ENCODE measurements around the gene PIGX. TPM values are rescaled to one million over a fixed set of nuclear protein-coding genes. Genes with fewer than 3 reads are reported as not detected.

PIGX gene
- total and polyA plus RNA-seq, 8 donors: 4.5 to 12.2 (median 9.5) TPM

DNA sequence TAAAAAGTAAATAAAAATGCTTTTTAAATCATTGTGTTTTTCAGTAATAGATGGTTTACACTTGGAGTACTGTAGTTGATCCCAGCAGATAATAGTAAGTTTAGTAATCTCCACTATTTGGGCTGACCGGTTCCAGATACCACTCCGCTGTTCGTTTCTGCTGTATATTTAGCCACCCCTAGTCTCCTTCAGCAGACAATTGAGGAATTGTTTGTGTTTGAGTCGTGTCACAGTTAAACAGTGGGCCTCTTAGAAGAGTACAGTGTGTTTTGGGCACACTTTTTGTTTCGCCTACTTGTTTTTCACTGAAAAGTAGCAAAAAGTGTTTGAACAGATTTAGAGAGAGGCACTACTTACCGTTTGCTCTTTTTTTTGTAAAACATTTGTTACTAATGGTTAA lies 60.7 kb downstream of the PIGX start:
- H3K4me1 ChIP-seq: peaks cover 0 to 11% (median 5%) of the 10 kb centered on the region in 3 donors
- ATAC-seq (no peak), DNase-seq (no peak), FAIRE-seq (no peak)
- H3K9me3 ChIP-seq: no peaks in the 10 kb centered on the region
- intact Hi-C loops (cut with DNase I): no loop called here
- WGBS, 2 donors: 74 to 81% methylated on average over 6 of the region's 6 CpGs
- no peak overlapping the region for H3K4me3 ChIP-seq
- TF ChIP-seq, protein P1, sequence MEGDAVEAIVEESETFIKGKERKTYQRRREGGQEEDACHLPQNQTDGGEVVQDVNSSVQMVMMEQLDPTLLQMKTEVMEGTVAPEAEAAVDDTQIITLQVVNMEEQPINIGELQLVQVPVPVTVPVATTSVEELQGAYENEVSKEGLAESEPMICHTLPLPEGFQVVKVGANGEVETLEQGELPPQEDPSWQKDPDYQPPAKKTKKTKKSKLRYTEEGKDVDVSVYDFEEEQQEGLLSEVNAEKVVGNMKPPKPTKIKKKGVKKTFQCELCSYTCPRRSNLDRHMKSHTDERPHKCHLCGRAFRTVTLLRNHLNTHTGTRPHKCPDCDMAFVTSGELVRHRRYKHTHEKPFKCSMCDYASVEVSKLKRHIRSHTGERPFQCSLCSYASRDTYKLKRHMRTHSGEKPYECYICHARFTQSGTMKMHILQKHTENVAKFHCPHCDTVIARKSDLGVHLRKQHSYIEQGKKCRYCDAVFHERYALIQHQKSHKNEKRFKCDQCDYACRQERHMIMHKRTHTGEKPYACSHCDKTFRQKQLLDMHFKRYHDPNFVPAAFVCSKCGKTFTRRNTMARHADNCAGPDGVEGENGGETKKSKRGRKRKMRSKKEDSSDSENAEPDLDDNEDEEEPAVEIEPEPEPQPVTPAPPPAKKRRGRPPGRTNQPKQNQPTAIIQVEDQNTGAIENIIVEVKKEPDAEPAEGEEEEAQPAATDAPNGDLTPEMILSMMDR (IDR thresholded peaks at IDR 0.05): no peak
- no peaks in the 10 kb centered on the region for H3K27me3 ChIP-seq
- H3K27ac ChIP-seq: no peak overlapping the region
- H3K36me3 ChIP-seq: no peaks in the 10 kb centered on the region

GRCh38 chr3:196774191-196774820 lies 62.1 kb downstream of the PIGX start:
- no peaks in the 10 kb centered on the region for H3K36me3 ChIP-seq
- 71 to 78% methylated on average over 5 of the region's 5 CpGs for WGBS, 2 donors
- DNase-seq (no peak), FAIRE-seq (no peak), ATAC-seq (peak in 1 of 4 donors; percentile 47)
- no peak overlapping the region for H3K27ac ChIP-seq
- H3K4me3 ChIP-seq: no peak overlapping the region
- H3K9me3 ChIP-seq: no peaks in the 10 kb centered on the region
- TF ChIP-seq, protein P1 (IDR thresholded peaks at IDR 0.05): no peak
- H3K27me3 ChIP-seq: no peaks in the 10 kb centered on the region
- intact Hi-C loops (cut with DNase I): no loop called here
- H3K4me1 ChIP-seq: peaks cover 0 to 11% (median 5%) of the 10 kb centered on the region in 3 donors

DNA sequence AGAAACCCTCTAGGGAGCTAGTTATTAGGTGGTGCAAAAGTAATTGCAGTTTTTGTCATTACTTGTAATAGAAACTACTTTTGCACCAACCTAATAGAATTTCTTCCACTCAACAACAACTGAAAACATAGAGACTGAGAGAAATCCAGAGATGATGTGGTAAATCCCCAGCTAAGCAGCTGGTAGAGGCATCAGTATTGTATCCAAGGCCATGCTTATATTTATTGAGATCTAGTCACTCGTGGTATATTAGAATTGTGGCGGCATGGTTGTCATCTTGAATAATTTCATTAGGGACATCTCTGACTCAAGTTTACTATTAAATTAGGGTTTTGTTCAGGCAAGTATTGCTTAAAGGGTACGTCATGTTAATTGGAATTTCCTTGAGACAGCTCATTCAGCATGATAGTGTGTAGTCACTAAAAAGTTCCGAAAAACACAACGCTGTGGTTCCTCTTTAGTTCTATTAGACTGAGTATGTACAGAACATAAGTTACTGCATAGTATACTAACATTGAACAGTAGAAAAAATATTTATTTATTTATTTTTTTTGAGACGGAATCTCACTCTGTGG lies 62.8 kb downstream of the PIGX start:
- TF ChIP-seq, protein P1 (IDR thresholded peaks at IDR 0.05): no peak
- intact Hi-C loops (cut with DNase I): no loop called here
- Histone ChIP-seq H3K27me3 (no peaks in the 10 kb centered on the region), H3K4me3 (no peak overlapping the region), H3K4me1 (peaks cover 0 to 11% (median 5%) of the 10 kb centered on the region in 3 donors), H3K27ac (no peak overlapping the region), H3K36me3 (no peaks in the 10 kb centered on the region), H3K9me3 (no peaks in the 10 kb centered on the region)
- FAIRE-seq: no peak
- no peak for ATAC-seq
- no peak for DNase-seq
- WGBS, 2 donors: 96 to 97% methylated on average over 6 of the region's 6 CpGs

DNA sequence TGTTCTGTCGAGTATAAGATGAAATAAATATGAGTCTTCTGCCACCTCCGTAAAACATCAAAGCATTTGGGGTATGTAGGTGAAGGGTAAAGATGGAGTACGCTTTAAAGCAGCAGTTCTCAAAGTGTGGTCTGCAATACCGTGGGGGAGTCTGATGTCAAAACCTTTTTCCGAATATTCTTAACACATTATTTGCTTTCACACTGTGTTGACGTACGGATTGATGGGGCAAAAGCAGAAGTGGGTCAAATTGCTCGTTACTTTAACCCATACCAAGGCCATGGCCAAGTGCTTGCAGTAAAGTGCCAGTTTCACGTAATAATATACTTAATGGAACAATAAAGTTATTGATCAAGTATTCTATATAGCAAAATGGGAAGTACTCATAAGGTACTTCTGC lies 63.8 kb downstream of the PIGX start:
- Histone ChIP-seq H3K4me3 (no peak overlapping the region), H3K4me1 (peaks cover 0 to 11% (median 5%) of the 10 kb centered on the region in 3 donors), H3K36me3 (no peaks in the 10 kb centered on the region), H3K27me3 (no peaks in the 10 kb centered on the region), H3K27ac (no peak overlapping the region), H3K9me3 (no peaks in the 10 kb centered on the region)
- intact Hi-C loops (cut with DNase I): no loop called here
- DNase-seq: no peak
- no peak for ATAC-seq
- no peak for FAIRE-seq
- WGBS, 2 donors: 86 to 89% methylated on average over 9 of the region's 9 CpGs
- TF ChIP-seq, protein P1 (IDR thresholded peaks at IDR 0.05): no peak

GRCh38 chr3:196777836-196778235 lies 65.7 kb downstream of the PIGX start:
- Histone ChIP-seq H3K27ac (no peak overlapping the region), H3K9me3 (no peaks in the 10 kb centered on the region), H3K27me3 (no peaks in the 10 kb centered on the region), H3K36me3 (no peaks in the 10 kb centered on the region), H3K4me1 (peaks cover 0 to 6% (median 3%) of the 10 kb centered on the region in 3 donors), H3K4me3 (no peak overlapping the region)
- intact Hi-C loops (cut with DNase I): no loop called here
- TF ChIP-seq, protein P1 (IDR thresholded peaks at IDR 0.05): no peak
- ATAC-seq: no peak
- 92 to 93% methylated on average over 8 of the region's 8 CpGs for WGBS, 2 donors
- no peak for FAIRE-seq
- no peak for DNase-seq

Measured in pancreas (tissue), 10 donors.